Activated naive CD8-positive, alpha-beta T cell treated with anti-CD3 and anti-CD28 coated beads, Interleukin-2, amount 50 U/mL, for 16 hours (primary cell): ENCODE measurements around the gene KRT75.

Experiments used
- DNase-seq: peaks from one replicate; pipeline ENCODE4 v3.0.0-alpha.2; 2020; ENCODE audit warnings: low read depth, low spot score

The KRT75 gene

DNA sequence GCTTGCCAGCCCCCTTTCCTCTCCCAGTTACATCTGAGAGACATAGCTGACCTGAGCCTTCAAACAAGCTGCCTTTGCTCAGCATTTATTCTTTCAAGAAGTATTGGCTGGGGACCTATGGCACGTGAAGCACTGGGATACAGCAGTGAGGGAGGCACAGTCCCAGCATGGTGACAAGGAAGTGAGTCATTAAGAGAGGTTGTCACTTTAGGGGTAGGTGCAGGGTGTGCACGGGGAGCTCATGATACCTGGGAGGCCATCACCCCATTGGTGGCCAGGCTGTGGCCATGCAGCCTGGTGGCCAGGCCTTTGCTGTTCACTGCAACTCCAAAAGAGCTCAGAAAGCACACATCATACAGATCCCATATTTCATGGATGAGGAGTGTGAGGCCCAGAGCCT, 5.7 kb upstream of the KRT75 start:
- no peak for DNase-seq

DNA sequence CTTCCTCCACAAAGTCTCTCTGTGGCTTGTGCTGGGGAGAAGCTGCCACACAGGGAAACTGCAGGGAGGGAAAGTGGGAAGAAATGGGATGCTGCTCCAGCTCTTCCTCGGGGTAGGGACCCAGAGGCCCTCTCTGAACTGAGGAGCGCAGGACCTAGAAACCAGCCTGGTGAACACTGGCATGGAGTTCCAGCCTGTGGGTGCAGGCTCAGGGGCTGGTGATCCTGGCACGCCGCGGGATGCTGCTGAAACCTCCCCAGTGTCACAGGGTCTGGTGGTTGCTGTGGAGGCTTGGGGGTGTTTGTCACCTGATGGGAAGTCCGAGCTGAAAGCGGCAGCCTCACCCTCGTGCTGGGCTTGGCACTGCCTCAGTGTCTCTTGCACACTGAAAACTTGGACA, 5.2 kb upstream of the KRT75 start:
- no peak for DNase-seq

DNA sequence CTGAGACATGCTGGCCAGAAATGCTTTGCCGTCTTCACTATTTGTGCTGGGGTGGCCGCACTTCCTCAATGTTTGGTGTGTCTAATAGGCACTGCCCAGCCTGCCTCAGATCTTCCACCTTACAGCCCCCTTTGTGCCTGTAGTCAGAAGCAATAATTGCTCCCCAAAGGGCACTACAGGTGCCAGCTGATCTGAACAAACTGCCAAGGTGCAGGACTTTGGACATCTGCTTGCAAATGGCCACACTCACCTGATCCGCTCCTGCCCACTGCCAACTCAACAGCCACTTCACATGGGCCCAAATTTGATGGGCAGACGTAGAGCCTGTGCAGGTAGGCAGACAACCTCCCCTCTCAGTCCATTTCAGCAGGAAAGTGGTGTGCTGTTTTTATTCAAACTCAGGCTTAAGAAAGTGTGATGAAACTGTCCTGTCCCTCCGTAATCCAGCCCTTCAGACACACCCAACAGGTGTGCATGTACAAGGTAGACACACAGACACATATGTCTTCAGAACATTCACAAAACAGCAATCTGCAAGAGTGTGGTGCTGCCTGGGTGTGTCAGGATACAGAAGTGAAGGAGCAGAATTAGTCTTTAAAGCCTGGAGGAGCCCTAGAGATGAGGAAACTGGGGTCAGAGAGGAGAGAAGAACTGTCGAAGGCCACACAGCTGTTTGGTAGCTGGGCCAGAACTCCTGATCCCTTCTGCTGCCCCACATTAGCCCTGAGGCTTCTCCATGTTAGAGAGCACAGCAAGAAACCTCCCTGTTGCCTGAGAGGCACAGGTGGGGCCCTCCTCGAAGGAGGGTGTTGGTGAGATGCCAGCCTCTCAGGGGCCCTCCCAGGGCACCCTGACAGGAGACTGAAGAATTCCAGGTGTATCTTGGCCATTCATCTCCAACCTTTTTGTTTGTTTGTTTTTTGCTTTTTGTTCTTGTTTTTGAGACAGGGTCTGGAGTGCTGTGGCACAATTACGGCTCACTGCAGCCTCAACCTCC, 4.4 kb upstream of the KRT75 start:
- DNase-seq: no peak

DNA sequence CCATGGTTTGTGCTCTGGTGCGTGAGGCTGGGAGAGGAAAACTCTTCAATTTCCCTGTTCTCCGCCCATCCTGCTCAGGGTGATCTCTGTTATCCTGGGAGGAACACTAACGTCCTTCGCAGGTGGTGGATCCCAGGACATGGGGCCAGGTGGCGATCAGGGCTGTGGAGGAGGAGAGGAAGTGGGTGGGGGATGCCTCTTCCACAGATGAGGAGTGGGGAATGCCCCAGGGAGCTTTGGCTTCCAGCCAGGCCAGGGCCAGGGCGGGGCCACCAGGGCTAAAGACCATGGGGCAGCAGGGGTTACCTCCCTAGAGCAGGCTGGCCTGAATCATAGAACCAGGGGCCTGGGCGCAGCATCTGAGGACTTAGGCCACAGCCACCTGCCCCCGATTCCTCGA, 3.3 kb upstream of the KRT75 start:
- DNase-seq: no peak

DNA sequence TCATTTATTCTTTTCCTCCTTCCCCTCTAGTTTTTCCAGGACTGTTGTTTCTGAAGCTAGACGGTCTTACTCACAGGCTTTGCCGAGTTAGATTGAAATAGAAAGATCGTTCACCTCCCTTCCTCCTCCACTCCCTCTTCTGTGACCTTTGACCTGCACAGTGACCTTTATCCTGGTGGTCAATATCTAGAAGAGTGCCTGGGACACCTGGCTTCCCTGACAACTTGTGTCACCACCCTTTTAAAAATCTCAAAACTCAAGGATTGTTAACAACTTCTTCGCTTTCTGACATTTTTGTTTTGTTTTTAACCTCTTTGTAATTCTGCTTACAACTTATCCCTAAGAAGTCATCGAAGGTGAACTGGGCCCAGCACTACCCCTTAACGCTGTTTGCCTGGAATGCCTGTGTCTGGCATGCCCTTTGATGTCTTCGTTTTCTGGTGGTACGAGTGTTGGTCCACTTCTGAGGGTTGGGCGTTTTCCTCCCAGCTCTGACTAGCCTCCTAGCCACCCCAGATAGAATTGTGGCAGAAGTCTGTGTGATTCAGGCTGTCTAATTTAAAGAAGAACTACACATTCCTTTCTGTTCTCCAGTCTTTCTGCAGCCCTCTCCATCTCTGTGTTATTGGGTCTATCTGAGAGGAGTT, 2.8 kb upstream of the KRT75 start:
- no peak for DNase-seq

DNA sequence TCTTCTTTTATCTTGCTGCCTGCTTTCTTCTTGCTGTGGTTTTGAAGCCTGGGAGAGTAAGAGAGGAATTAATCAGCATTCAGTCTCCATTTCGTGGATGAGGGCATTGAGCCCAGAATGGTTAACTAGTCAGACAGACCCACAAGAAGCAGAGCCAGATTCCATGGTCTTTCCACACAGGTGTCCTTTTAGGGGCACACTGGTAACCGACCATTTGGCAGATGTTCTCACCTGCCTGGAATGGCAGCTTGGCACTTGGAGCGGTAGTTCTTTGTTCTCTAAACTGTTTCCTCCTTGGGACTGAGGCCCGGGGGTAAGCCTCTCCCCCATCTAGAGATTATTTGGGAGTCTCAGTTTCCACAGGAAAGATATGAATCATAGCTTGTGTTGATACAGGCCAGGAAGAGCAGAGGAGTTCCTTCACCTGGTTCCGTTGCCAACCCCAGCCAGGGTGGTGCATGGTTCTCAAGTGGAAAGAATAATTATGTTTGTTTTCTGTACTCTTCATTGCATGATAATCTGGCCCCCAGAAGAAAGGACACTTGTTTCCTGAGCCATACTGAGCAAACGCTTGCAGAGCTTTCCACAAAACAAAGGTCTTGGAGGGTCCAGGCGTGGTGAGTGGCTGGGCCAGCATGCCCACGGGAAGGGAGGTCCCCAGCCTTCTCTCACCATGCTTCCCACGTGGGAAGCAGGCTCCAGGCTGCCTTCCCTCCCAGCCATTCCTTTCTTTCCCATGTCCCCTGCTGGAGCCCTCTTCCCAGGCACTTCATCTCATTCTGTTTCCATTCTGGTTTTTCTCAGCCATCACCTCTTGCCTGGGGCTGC, 2.0 kb upstream of the KRT75 start:
- DNase-seq: no peak

DNA sequence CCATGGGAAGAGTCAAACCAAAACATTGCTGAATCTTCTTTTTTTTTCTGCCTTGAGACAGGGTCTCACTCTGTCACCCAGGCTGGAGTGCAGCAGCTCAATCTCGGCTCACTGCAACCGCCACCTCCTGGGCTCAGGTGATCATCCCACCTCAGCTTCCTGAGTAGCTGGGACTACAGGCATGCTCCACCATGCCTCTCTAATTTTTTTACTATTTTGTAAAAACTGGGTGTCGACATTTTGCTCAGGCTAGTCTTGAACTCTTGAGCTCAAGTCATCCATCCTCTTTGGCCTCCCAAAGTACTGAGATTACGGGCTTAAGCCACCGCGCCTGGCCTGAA, 1.5 kb upstream of the KRT75 start:
- no peak for DNase-seq

DNA sequence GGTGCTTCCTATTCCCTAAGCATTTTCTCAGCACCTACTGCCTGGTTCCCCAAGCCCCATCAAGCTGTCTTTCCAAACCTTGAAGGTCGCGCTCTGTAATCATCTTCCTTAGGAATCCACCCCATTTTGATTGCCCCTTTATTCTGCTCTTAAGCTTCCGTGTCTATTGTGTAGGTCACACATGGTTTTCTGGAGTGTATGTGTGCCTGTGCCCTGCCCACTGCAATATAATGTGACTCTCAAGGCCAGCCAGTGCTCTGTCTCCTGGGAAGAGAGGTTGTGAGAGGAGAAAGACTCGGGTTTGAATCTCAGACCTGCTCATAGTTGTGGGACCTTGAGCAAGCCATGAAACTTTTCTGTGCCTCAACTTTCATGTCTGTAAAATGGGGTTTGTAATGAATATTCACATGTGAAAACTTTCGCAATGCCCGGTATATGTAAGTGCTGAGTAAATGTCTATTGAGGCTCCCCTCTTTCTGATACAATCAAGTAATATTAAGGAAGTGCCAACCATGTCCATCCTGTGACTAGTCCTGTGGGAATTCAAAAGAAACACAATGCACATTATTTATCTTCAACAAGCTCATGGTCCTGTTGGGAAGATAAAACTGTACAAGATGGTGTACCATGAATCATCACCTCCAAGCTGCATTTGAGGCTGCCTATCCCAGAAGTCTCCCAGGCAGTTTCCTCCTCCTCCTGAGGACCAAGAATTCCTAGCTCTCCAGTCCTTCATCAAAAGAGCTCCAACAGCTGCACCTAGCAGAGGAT, 774 bp upstream of the KRT75 start:
- DNase-seq: no peak

DNA sequence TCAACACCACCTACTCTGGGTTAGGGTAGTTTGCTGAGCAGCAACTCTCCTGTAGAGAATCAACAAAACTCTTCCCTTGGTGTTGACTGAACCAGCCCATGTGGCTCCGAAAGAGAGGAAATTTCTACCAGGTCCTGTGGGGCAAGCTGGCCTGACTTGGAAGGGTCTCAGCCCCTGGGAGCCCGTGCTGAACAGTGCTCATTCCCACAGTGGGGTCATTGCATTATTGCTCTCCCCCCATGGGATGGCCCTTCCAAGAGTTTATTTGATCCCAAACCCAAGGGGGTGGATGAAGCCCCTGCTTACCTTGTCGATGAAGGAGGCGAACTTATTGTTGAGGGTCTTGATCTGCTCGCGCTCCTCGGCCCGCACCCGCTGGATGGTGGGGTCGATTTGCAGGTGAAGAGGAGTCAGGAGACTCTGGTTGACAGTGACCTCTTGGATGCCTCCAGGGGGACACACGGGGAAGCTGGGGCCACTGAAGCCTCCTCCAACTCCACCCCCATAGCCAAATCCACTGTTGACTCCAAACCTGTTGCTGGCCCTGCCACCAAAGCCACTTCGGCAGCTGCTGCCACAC, 580 bp downstream of the KRT75 start:
- DNase-seq: no peak

DNA sequence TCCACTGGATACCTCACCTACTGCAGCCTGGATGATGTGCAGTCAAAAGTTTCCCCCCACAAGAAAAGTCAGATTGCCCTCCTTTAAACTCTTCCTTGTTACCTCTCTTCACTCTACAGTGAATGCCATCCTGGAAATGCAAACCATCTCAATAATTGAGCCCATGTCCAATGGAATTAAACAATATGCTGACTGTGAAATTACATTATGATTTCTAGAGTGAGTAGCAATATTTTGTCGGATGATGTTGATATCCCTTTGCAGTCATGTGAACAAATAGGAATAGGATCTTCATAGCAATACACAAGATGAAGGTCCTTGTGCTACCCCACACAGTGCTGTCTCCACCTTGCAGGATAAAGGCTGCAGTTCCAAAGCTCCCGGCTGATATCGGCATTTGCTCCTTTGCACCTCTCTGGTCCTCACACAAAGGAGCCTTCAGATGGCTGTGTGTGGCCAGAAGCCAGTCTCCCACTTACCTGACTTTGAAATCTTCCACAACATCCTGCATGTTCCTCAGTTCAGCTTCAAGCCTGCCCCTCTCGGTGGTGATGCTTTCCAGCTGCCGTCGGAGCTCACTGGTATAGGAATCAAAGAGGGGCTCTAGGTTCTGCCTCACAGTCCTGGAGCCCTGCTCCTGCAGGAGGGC, 1.5 kb downstream of the KRT75 start:
- DNase-seq: no peak

DNA sequence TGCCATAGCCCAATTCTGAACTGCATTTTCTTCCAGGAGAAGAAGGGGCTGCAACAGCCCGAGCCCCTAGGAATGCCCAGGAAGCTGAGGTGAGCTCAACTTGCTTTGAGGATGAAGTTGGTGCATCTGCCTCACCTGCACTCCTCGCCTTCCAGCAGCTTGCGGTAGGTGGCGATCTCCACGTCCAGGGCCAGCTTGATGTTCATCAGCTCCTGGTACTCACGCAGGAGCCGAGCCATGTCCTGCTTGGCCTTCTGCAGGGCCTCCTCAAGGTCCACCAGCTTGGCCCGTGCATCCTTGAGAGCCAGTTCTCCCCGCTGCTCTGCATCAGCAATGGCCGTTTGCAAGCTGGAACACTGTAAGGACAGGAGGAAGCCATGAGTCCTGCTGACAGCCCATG, 6.0 kb downstream of the KRT75 start:
- DNase-seq: no peak

DNA sequence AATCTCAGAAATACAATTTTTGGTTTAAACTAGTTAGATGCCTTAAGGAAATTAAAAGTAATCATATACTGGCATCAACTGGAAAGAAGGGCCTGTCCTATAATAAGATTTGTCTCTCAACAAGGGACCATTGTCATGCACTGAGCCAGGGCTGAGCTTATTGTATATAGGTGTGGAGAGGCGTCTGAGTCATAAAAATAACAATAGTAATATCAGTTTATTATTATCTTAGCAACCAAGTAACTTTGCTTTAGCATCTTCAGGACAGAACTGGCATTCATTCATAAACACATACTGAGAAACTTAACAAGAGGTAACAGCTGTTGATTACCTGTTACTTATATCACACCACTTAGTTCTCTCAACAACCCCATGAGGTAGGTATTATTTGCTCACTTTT, 7.1 kb downstream of the KRT75 start:
- no peak for DNase-seq

DNA sequence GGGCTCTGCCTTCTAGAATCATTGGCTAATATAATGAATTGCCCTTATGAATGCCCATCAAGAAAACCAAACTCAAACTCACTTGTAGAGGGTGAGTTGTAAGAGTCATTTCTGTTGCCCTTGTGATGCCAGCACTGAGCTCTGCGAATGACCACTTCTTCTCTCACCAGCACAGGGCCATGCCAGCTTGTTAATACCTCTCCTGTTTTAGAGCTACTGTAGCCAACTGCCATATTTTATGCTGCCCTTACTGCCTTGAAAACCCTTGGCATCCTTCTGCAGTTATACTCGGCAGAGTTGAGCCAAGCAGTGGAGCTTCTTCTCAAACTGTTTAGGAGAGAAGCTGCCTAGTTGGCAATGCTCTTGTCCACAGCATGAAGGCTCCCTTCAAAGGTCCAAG, 8.1 kb downstream of the KRT75 start:
- DNase-seq: no peak

DNA sequence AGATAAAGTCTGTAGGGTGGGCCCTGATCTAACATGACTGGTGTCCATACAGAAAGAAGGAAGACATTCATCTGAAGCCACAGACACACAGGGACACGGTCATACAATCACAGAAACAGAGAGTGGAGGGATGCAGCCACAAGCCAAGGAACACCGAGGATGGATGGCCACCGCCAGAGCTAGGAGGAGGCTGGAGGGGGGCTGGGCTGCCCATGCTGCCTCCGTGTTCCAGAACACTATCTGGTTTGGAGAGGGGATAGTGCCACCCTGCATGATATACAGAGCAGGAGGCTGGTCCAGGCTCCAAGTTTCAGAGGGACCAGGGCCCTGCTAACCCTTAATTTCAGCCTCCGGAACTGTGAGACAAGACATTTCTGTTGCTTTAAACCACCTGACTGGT, 8.7 kb downstream of the KRT75 start:
- DNase-seq: no peak

DNA sequence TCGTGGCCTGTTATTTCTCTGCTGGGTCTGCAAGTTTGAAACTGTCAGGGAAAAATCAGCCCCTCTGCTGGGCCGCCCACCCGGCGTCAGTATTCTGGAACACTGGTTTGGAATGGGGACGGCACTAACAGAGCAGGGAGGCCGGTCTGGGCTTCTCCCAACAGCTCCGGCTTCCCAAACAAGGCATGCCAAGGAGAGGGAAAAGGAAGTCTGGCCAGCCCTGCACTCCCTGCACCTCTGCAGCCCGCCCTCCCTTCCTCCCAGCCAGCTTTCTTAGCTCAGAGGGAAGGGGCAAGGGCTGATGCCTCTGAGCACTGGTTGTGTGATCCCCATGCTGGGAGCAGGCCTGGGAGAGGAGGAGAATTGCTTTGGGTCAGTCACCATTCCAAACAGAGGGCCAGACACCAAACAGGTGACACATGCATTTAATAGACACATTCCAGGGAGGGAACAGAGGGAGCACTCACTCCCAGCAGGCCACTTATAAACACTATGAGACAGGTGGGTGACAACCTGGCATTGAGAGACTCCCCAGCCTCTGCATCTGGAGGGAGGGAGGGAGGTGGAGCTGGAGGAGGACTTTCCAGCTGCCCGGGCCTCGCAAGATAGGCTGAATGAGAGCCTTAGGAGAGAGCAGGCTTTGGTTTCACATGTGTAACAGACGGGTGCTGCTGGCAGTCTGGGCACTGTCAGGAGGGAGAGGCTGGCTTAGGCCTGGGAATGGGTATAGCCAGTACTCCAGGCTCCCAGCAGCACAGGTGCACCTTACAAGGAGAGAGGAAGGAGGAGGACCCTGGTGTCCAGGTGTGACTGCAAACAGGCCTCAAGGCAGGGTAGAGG, 10.3 kb downstream of the KRT75 start:
- DNase-seq: no peak

DNA sequence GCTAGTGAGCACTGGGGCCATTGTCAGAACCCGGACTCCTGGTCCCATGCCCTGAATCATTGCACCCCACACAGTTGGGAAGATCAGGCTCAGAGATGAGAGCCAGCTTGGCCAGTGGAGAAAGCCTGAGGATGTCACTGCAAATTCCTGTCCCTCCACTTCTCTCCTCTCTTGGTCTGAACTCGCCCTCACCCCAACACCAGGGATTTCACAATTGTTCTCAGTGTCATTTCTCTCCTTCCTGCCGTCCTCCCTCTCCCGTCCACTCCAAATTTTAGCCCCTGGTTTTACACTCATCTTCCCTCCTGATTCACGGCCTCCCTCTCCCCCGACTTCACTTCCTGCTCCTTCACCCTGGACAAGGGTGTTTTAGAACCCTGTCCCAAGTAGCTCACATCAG, 11.1 kb downstream of the KRT75 start:
- no peak for DNase-seq

DNA sequence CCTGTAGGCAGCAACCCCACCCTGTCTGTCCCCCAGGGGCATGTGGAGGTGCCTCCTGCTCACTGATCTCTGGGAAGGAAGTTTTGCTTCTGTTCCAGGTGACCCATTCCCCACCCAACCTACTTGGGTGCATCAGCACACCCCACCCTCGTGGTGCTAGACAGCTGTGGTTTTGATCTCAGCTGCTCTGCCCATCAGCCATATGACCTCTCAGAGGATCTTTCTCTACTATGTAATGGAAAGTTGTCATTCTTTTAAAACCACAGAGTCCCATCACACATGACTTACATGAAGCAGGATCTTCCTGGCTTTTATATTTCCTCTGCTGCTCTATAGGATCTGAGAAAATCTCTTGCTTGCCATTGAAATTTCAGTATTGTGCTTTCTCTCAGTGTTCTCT, 14.5 kb downstream of the KRT75 start:
- no peak for DNase-seq

DNA sequence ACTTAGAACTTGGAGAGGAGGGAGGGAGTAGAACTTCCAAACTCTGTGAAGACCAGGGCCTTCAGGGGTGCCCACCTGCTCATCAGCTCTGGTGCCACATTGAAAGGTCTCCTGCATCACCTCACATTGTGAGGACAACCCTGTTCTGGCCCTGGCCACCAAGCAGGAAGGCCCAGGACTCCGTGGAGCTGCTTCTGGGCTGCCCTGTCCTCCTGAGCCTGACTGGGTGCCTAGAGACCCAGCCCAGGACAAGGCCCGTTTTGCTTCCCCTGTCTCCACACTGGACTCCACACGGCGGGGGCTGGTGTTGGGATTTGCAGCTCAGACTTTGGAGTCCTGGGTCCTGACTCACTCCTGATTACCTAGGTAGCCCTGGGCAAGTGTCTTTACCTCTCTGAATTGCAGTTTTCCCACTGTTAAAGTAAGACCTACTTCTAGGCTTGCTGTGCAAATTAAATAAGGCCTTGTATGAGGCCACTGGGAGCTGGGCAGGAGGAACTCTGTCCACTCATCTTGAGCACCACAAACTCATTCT, 15.5 kb downstream of the KRT75 start:
- no peak for DNase-seq

DNA sequence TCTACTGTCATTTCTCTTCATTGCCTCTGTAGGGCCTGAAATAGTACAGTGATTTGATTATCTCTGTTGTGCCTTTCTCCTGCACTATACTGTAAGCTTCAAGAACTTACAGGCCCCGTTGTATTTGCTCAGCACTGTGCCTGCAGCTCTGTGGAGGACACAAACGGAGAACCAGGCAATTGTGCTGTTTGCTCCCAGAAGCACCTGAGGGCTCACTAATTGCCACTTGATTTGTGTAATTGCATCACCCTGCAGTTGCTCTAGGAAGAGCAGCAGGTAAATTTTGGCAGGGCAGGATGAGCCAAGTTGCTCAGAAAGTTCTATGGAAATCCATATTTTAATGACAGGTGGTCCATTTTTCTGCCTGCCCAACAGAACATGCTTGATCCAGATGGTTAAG, 16.4 kb downstream of the KRT75 start:
- no peak for DNase-seq

DNA sequence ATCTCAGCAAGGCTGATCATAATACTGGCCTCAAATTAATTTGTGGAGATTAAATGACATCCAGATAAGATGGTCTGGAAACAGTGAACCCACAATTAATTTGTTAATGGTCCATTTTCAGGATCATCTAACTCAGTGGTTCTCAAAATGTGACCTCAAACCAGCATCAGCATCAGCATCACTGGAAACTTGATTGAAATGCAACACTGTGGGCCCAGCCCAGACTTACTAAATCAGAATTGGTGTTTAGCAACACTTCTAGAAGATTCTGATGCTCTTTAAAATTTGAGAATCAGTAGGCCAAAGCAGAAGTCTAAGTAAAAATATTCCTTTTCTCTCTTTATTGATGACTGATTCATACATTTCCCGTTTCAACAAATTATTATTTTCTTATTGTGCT, 17.4 kb downstream of the KRT75 start:
- DNase-seq: no peak
